GM08714 (cell line): ENCODE data around the gene MAP3K15.

Experiments
- H3K4me3 ChIP-seq: fragments of 200-500 bp; sonication (Bioruptor generic); 2 replicates; pipeline ENCODE4 v1.5.1; 2014; ENCODE audit warnings: mild to moderate bottlenecking, low read length, inconsistent platforms
- ZNF274 ChIP-seq: IDR thresholded peaks from 2 replicates; pipeline ENCODE4 v1.6.1; 2012; ENCODE audit warnings: mild to moderate bottlenecking, low read depth, low read length

The MAP3K15 gene

GRCh38 chrX:19403696-19404095, 111.6 kb downstream of the MAP3K15 start:
- H3K4me3 ChIP-seq: no peak overlapping the region
- no peak for TF ChIP-seq ZNF274

- no peak overlapping the region for H3K4me3 ChIP-seq
- no peak for TF ChIP-seq ZNF274
Observed at GRCh38 chrX:19392703-19393102, 122.6 kb downstream of the MAP3K15 start.

GRCh38 chrX:19392078-19392477, 123.2 kb downstream of the MAP3K15 start:
- no peak overlapping the region for H3K4me3 ChIP-seq
- no peak for TF ChIP-seq ZNF274

GRCh38 chrX:19389227-19389845, 126.0 kb downstream of the MAP3K15 start:
- no peak for TF ChIP-seq ZNF274
- no peak overlapping the region for H3K4me3 ChIP-seq

- TF ChIP-seq ZNF274: no peak
- H3K4me3 ChIP-seq: no peak overlapping the region
Observed at GRCh38 chrX:19388741-19389140, 126.6 kb downstream of the MAP3K15 start.

GRCh38 chrX:19388064-19388679, 127.1 kb downstream of the MAP3K15 start:
- no peak for TF ChIP-seq ZNF274
- no peak overlapping the region for H3K4me3 ChIP-seq

- TF ChIP-seq ZNF274: no peak
Observed at GRCh38 chrX:19386679-19387078, 128.6 kb downstream of the MAP3K15 start.

GRCh38 chrX:19382555-19383145, 132.7 kb downstream of the MAP3K15 start:
- no peak overlapping the region for H3K4me3 ChIP-seq
- no peak for TF ChIP-seq ZNF274

More at GRCh38 chrX:19386679-19387078, 128.6 kb downstream of the MAP3K15 start:
- no peak overlapping the region for H3K4me3 ChIP-seq

GRCh38 chrX:19381326-19381725, 134.0 kb downstream of the MAP3K15 start:
- H3K4me3 ChIP-seq: no peak overlapping the region
- TF ChIP-seq ZNF274: no peak

GRCh38 chrX:19377799-19378198, 137.5 kb downstream of the MAP3K15 start:
- TF ChIP-seq ZNF274: no peak
- no peak overlapping the region for H3K4me3 ChIP-seq

GRCh38 chrX:19375546-19375945, 139.8 kb downstream of the MAP3K15 start:
- no peak for TF ChIP-seq ZNF274
- H3K4me3 ChIP-seq: no peak overlapping the region

- no peak for TF ChIP-seq ZNF274
- no peak overlapping the region for H3K4me3 ChIP-seq
Observed at GRCh38 chrX:19373351-19373891, 141.9 kb downstream of the MAP3K15 start.

- H3K4me3 ChIP-seq: peak overlapping the region; percentile 12; the same call in 1 of the 2 replicates
- no peak for TF ChIP-seq ZNF274
Observed at GRCh38 chrX:19372547-19373331, 142.6 kb downstream of the MAP3K15 start.

- peak overlapping the region; percentile 12; the same call in 1 of the 2 replicates for H3K4me3 ChIP-seq
- TF ChIP-seq ZNF274: no peak
Observed at GRCh38 chrX:19372170-19372546, 143.2 kb downstream of the MAP3K15 start.
